HEK293 (cell line): ENCODE data around the gene SEC24A.
A peak's percentile ranks its signal among the peaks of the same experiment; 100 is the strongest.
"Not testable (repeated sequence)": the region's sequence is repeated elsewhere in the genome, so short reads cannot be mapped to it uniquely, and the experiment has no call there.

Experiments
- CTCF ChIA-PET: fragments of 350-600 bp; formaldehyde crosslinking; extraction: SDS; loops from one replicate; lab custom pipeline; 2021; ENCODE audit warnings: antibody characterized with exemption; lab: Yijun Ruan, JAX
- POLR2A ChIA-PET: fragments of 300-600 bp; formaldehyde crosslinking; extraction: SDS; loops from one replicate; lab custom pipeline; 2020; ENCODE audit warnings: antibody characterized with exemption, inconsistent platforms; lab: Yijun Ruan, JAX
- H3K27ac ChIP-seq: fragments of 200-500 bp; sonication (Bioruptor generic); 2 replicates; pipeline ENCODE4 v1.5.1; 2014; ENCODE audit warnings: low read depth, low read length, control low read depth, inconsistent platforms; ENCODE audit errors: extremely low read depth
- H3K36me3 ChIP-seq, 2 experiments: fragments of 200-500 bp in 1 of 2; sonication (Bioruptor generic) in 1 of 2; 1 replicate in 1 of 2; 2 replicates in 1 of 2; pipeline ENCODE4 v1.5.1; 2014 to 2017; ENCODE audit warnings: inconsistent platforms in 2 of 2, low read length in 2 of 2; ENCODE audit not compliant: control insufficient read depth in 2 of 2, insufficient read depth in 1 of 2
- H3K4me1 ChIP-seq: fragments of 200-500 bp; sonication (Bioruptor generic); 2 replicates; pipeline ENCODE4 v1.5.1; 2014; ENCODE audit warnings: mild to moderate bottlenecking, low read length, inconsistent platforms; ENCODE audit not compliant: control insufficient read depth, insufficient read depth
- H3K4me3 ChIP-seq: 2 replicates; pipeline ENCODE4 v1.5.1; 2011; ENCODE audit warnings: low read depth, mild to moderate bottlenecking, control low read depth, low read length, moderate library complexity
- H3K9me3 ChIP-seq: fragments of 200-500 bp; sonication (Bioruptor generic); 2 replicates; pipeline ENCODE4 v1.5.1; 2014; ENCODE audit warnings: low read depth, low read length, inconsistent platforms; ENCODE audit not compliant: control insufficient read depth, insufficient read depth
- AEBP2 ChIP-seq: fragments of 450-650 bp; formaldehyde crosslinking; IDR thresholded peaks from 2 replicates; pipeline ENCODE4 v1.5.1; 2016; ENCODE audit warnings: missing biosample characterization, missing genetic modification characterization, borderline replicate concordance
- BCL11A ChIP-seq: fragments of 450-650 bp; formaldehyde crosslinking; IDR thresholded peaks from 2 replicates; pipeline ENCODE4 v1.5.1; 2016; ENCODE audit warnings: low read depth, missing biosample characterization, missing genetic modification characterization
- CTCF ChIP-seq: fragments of 450-650 bp; formaldehyde crosslinking; IDR thresholded peaks from 2 replicates; pipeline ENCODE4 v1.5.1; 2016; ENCODE audit warnings: missing biosample characterization, missing genetic modification characterization
- HOXD13 ChIP-seq: sonication (generic); formaldehyde crosslinking; IDR thresholded peaks from 2 replicates; pipeline ENCODE4 v1.8.0; 2022; ENCODE audit warnings: missing genetic modification reagents, borderline replicate concordance
- MZF1 ChIP-seq: fragments of 450-650 bp; formaldehyde crosslinking; IDR thresholded peaks from 2 replicates; pipeline ENCODE4 v1.5.1; 2017; ENCODE audit warnings: missing biosample characterization, missing genetic modification characterization, borderline replicate concordance
- TSHZ1 ChIP-seq: fragments of 450-650 bp; formaldehyde crosslinking; IDR thresholded peaks from 2 replicates; pipeline ENCODE4 v1.5.1; 2016; ENCODE audit warnings: missing biosample characterization, missing genetic modification characterization, borderline replicate concordance
- WT1 ChIP-seq: fragments of 450-650 bp; formaldehyde crosslinking; IDR thresholded peaks from 2 replicates; pipeline ENCODE4 v1.5.1; 2016; ENCODE audit warnings: missing biosample characterization, missing genetic modification characterization
- ZBTB26 ChIP-seq: fragments of 450-650 bp; formaldehyde crosslinking; optimal IDR thresholded peaks from 2 replicates; pipeline ENCODE3; 2016; ENCODE audit warnings: missing biosample characterization, mild to moderate bottlenecking, missing genetic modification characterization
- ZFP37 ChIP-seq: fragments of 450-650 bp; formaldehyde crosslinking; IDR thresholded peaks from 2 replicates; pipeline ENCODE4 v1.5.1; 2016; ENCODE audit warnings: missing biosample characterization, missing genetic modification characterization
- ZNF18 ChIP-seq: fragments of 450-650 bp; formaldehyde crosslinking; IDR thresholded peaks from 2 replicates; pipeline ENCODE4 v1.5.1; 2016; ENCODE audit warnings: missing biosample characterization, missing genetic modification characterization
- ZNF211 ChIP-seq: fragments of 450-650 bp; formaldehyde crosslinking; IDR thresholded peaks from 2 replicates; pipeline ENCODE4 v1.5.1; 2016; ENCODE audit warnings: low read depth, missing biosample characterization, missing genetic modification characterization
- ZNF274 ChIP-seq, 2 experiments: fragments of 200-500 bp in 1 of 2; fragments of 450-650 bp in 1 of 2; sonication (Bioruptor generic) in 1 of 2; formaldehyde crosslinking in 1 of 2; IDR thresholded peaks; 2 replicates each; pipeline versions ENCODE4 v1.5.1 to v1.6.1; 2014 to 2016; ENCODE audit warnings: borderline replicate concordance in 1 of 2, inconsistent platforms in 1 of 2, low read length in 1 of 2, missing biosample characterization in 1 of 2, missing genetic modification characterization in 1 of 2
- ZNF513 ChIP-seq: fragments of 450-650 bp; IDR thresholded peaks from 2 replicates; pipeline ENCODE4 v1.5.1; 2018; ENCODE audit warnings: missing biosample characterization, missing genetic modification characterization
- ZNF664 ChIP-seq: fragments of 450-650 bp; formaldehyde crosslinking; IDR thresholded peaks from 2 replicates; pipeline ENCODE4 v1.5.1; 2016; ENCODE audit warnings: missing biosample characterization, missing genetic modification characterization
- ZNF830 ChIP-seq: fragments of 450-650 bp; IDR thresholded peaks from 2 replicates; pipeline ENCODE4 v1.5.0; 2018; ENCODE audit warnings: missing biosample characterization, missing genetic modification characterization, low read depth, mild to moderate bottlenecking, moderate library complexity

SEC24A gene

GRCh38 chr5:134673546-134673945 lies 25.0 kb downstream of the SEC24A start:
- peaks cover 73 to 76% of the 10 kb centered on the region in 2 experiments for H3K36me3 ChIP-seq
- CTCF ChIA-PET, result interaction anchor here (0.6 kb wide), 1 partner anchor 9 kb away, joined by 3 read pairs; no protein-coding TSS in a partner anchor
- H3K27ac ChIP-seq, H3K4me3 ChIP-seq, H3K4me1 ChIP-seq, H3K9me3 ChIP-seq, POLR2A ChIA-PET: not testable (repeated sequence)
- TF ChIP-seq ZNF664 (tag by site-specific recombination), result peak; percentile 48; the same call in 1 of the 2 replicates

- POLR2A ChIA-PET, H3K4me3 ChIP-seq, H3K4me1 ChIP-seq, H3K27ac ChIP-seq, H3K9me3 ChIP-seq, CTCF ChIA-PET: not testable (repeated sequence)
- H3K36me3 ChIP-seq, result peaks cover 85 to 90% of the 10 kb centered on the region in 2 experiments
These were observed 28.8 kb downstream of the SEC24A start for GRCh38 chr5:134677357-134677756.

- H3K4me3 ChIP-seq, H3K9me3 ChIP-seq, POLR2A ChIA-PET, H3K27ac ChIP-seq, H3K4me1 ChIP-seq: not testable (repeated sequence)
- CTCF ChIA-PET, result interaction anchor here (0.6 kb wide), 1 partner anchor 26 kb away, joined by 3 read pairs; no protein-coding TSS in a partner anchor
- H3K36me3 ChIP-seq, result peaks cover 51 to 79% of the 10 kb centered on the region in 2 experiments
These were observed 41.6 kb downstream of the SEC24A start for GRCh38 chr5:134690144-134690543.

GRCh38 chr5:134692722-134693121 lies 44.1 kb downstream of the SEC24A start:
- POLR2A ChIA-PET, result no interaction called here
- CTCF ChIA-PET, result no interaction called here
- no peaks in the 10 kb centered on the region for H3K4me1 ChIP-seq
- no peak overlapping the region for H3K27ac ChIP-seq
- no peak overlapping the region for H3K4me3 ChIP-seq
- H3K9me3 ChIP-seq, result no peaks in the 10 kb centered on the region
- H3K36me3 ChIP-seq, result peaks cover 43 to 68% of the 10 kb centered on the region in 2 experiments
- no peak for TF ChIP-seq BCL11A (tag by site-specific recombination)
- TF ChIP-seq WT1 (tag by site-specific recombination), result no peak
- no peak for TF ChIP-seq CTCF
- TF ChIP-seq ZNF18 (tag by site-specific recombination), result no peak
- no peak for TF ChIP-seq ZFP37 (tag by site-specific recombination)
- no peak for TF ChIP-seq TSHZ1
- TF ChIP-seq ZBTB26 (tag by site-specific recombination), result no peak
- no peak for TF ChIP-seq HOXD13 (CRISPR knock-in tag)
- no peak for TF ChIP-seq ZNF830 (tag by site-specific recombination)
- no peak for TF ChIP-seq ZNF211 (tag by site-specific recombination)
- no peak for TF ChIP-seq AEBP2 (tag by site-specific recombination)
- no peak for TF ChIP-seq ZNF274 (IDR thresholded peaks at IDR 0.05; ENCODE audit: low read length)
- no peak for TF ChIP-seq ZNF274 (tag by site-specific recombination; IDR thresholded peaks at IDR 0.05; ENCODE audit: borderline replicate concordance)
- no peak for TF ChIP-seq ZNF513 (tag by site-specific recombination)
- TF ChIP-seq MZF1 (tag by site-specific recombination), result no peak
